Ascending aorta (tissue), 2 donors: Measurements from ENCODE around the gene DECR2. TPM values are rescaled to one million over a fixed set of nuclear protein-coding genes. Genes with fewer than 3 reads are reported as not detected.
A peak's percentile ranks its signal among the peaks of the same experiment; 100 is the strongest.

ENCODE experiments used
- DNase-seq, 2 donors: peaks; one replicate each; pipeline ENCODE4 v3.0.0-alpha.2; 2019; ENCODE audit warnings: low spot score in 2 of 2
- H3K27ac ChIP-seq, 2 donors: fragments of 200-600 bp; sonication (generic); one replicate each; pipeline ENCODE4 v1.5.1; 2016 to 2017; ENCODE audit warnings: mild to moderate bottlenecking in 1 of 2
- H3K27me3 ChIP-seq: fragments of 200-600 bp; sonication (generic); one replicate; pipeline ENCODE4 v1.5.1; 2017
- H3K36me3 ChIP-seq, 2 donors: fragments of 200-600 bp; sonication (generic); one replicate each; pipeline ENCODE4 v1.5.1; 2016
- H3K4me1 ChIP-seq, 2 donors: fragments of 200-600 bp; sonication (generic); one replicate each; pipeline ENCODE4 v1.5.1; 2016 to 2017; ENCODE audit warnings: mild to moderate bottlenecking in 1 of 2
- H3K4me3 ChIP-seq, 2 donors: fragments of 200-600 bp; sonication (generic); one replicate each; pipeline ENCODE4 v1.5.1; 2016 to 2017; ENCODE audit warnings: mild to moderate bottlenecking in 1 of 2
- H3K9me3 ChIP-seq, 2 donors: fragments of 200-600 bp; sonication (generic); one replicate each; pipeline ENCODE4 v1.5.1; 2016
- intact Hi-C: fragments of 100-400 bp; cut with DNase I; formaldehyde crosslinking; loops from one replicate; pipeline ENCODE4 v1.15.1; 2023
- total RNA-seq: library from RNA; depleted of rRNA; stranded (reverse); fragments of >200 nt; gene quantifications from one replicate; pipeline ENCODE4 v1.1.0, GENCODE V29; 2016
- TF ChIP-seq, protein P1 (sequence below), 3 experiments: fragments of 200-600 bp in 2 of 3; fragments of 450-650 bp in 1 of 3; sonication (generic) in 2 of 3; IDR thresholded peaks; one replicate each; pipeline ENCODE4 v1.5.1; 2016 to 2019; ENCODE audit warnings: antibody characterized with exemption in 3 of 3, mild to moderate bottlenecking in 1 of 3, moderate library complexity in 1 of 3

Gene DECR2
- total RNA-seq, 1 donor from 2014 or later = 44.0 TPM

DNA sequence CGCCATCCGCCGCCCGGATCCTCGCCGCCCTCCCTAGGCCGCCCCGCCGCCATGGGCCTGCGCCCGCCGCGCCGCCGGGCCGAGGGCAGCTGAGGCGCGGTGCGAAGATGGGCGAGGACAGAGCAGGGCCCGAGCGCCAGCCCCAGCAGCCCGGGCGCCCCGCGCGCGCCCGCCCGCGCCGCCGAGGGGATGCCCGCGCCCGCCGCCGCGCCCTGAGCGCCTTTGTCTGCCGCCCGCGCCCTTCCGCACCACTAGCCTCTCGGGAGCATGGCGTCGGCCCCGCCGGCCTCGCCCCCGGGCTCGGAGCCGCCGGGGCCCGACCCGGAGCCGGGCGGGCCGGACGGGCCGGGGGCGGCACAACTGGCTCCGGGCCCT lies 24.0 kb downstream of the DECR2 start:
- Histone ChIP-seq H3K9me3 (no peaks in the 10 kb centered on the region), H3K4me1 (peaks cover 0 to 20% of the 10 kb centered on the region in 2 donors), H3K27ac (peak overlapping the region; percentile 95 to 97), H3K4me3 (peak overlapping the region; percentile 76 to 81), H3K36me3 (no peaks in the 10 kb centered on the region), H3K27me3 (no peaks in the 10 kb centered on the region)
- TF ChIP-seq, protein P1, sequence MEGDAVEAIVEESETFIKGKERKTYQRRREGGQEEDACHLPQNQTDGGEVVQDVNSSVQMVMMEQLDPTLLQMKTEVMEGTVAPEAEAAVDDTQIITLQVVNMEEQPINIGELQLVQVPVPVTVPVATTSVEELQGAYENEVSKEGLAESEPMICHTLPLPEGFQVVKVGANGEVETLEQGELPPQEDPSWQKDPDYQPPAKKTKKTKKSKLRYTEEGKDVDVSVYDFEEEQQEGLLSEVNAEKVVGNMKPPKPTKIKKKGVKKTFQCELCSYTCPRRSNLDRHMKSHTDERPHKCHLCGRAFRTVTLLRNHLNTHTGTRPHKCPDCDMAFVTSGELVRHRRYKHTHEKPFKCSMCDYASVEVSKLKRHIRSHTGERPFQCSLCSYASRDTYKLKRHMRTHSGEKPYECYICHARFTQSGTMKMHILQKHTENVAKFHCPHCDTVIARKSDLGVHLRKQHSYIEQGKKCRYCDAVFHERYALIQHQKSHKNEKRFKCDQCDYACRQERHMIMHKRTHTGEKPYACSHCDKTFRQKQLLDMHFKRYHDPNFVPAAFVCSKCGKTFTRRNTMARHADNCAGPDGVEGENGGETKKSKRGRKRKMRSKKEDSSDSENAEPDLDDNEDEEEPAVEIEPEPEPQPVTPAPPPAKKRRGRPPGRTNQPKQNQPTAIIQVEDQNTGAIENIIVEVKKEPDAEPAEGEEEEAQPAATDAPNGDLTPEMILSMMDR (IDR thresholded peaks at IDR 0.05) = no peak
- intact Hi-C loops = loop anchor here (1.0 kb wide), 2 partner anchors 24 to 73 kb away; partner anchors contain the start of genes AXIN1 and DECR2
- peak in 1 of 2 donors; percentile 69 for DNase-seq

GRCh38 chr16:426115-426905 lies 24.6 kb downstream of the DECR2 start:
- peaks cover 0 to 20% of the 10 kb centered on the region in 2 donors for H3K4me1 ChIP-seq
- no peaks in the 10 kb centered on the region for H3K27me3 ChIP-seq
- TF ChIP-seq, protein P1 (IDR thresholded peaks at IDR 0.05) = no peak
- peak overlapping the region in 1 of 2 donors; percentile 95 for H3K27ac ChIP-seq
- H3K4me3 ChIP-seq = peak overlapping the region; percentile 76 to 81
- no peak for DNase-seq
- intact Hi-C loops = no loop called here
- no peaks in the 10 kb centered on the region for H3K36me3 ChIP-seq
- H3K9me3 ChIP-seq = no peaks in the 10 kb centered on the region

DNA sequence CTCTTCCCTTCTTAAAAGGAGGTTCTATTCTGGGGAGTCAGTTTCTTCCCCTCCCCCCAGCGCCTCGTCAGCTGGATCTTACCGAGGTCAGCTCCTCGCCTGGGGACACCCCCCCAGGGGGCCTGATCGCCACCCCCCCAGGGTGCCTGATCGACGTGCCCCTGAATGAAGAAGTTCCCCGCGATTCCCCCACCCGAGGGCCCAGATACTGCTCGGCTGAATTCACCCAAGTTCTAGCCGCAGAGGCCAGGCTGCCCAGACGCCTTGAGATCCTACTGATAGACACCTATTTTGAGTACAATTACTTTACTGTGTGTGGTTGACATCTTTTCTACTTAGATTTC lies 25.2 kb downstream of the DECR2 start:
- no peak for DNase-seq
- Histone ChIP-seq H3K27me3 (no peaks in the 10 kb centered on the region), H3K27ac (no peak overlapping the region), H3K4me3 (peak overlapping the region; percentile 76 to 81), H3K4me1 (peaks cover 0 to 20% of the 10 kb centered on the region in 2 donors), H3K9me3 (no peaks in the 10 kb centered on the region), H3K36me3 (no peaks in the 10 kb centered on the region)
- TF ChIP-seq, protein P1 (IDR thresholded peaks at IDR 0.05) = no peak
- intact Hi-C loops = no loop called here

GRCh38 chr16:427250-427649 lies 25.6 kb downstream of the DECR2 start:
- intact Hi-C loops = no loop called here
- H3K27me3 ChIP-seq = no peaks in the 10 kb centered on the region
- TF ChIP-seq, protein P1 (IDR thresholded peaks at IDR 0.05) = no peak
- no peak overlapping the region for H3K27ac ChIP-seq
- peak overlapping the region; percentile 76 to 81 for H3K4me3 ChIP-seq
- H3K9me3 ChIP-seq = no peaks in the 10 kb centered on the region
- H3K4me1 ChIP-seq = peaks cover 0 to 20% of the 10 kb centered on the region in 2 donors
- no peak for DNase-seq
- no peaks in the 10 kb centered on the region for H3K36me3 ChIP-seq

DNA sequence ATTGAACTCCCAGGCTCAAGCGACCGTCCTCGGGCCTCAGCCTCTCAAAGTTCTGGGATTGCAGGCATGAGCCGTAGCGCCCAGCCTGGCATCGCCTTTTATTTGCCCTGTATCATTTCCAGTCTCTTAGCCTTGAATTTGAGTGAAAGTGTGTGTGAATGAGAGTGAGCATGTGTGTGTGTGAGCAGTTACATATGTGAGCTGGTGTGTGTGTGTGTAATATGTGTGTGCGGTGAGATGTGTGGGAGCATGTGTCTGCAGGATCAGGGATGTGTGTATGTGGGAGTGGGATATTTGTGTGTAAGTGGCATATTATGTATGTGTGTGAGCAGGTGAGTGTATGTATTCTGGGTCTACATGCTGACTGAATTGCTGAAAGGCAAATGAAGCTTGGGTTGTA lies 29.2 kb downstream of the DECR2 start:
- intact Hi-C loops = no loop called here
- Histone ChIP-seq H3K36me3 (no peaks in the 10 kb centered on the region), H3K4me3 (no peak overlapping the region), H3K4me1 (peaks cover 0 to 10% of the 10 kb centered on the region in 2 donors), H3K27me3 (no peaks in the 10 kb centered on the region), H3K9me3 (no peaks in the 10 kb centered on the region), H3K27ac (no peak overlapping the region)
- no peak for DNase-seq
- TF ChIP-seq, protein P1 (IDR thresholded peaks at IDR 0.05) = no peak
